HG03442 (cell line): ENCODE results near the gene FAM174A.

ENCODE experiments used
- ATAC-seq: cut with Tn5 transposase; IDR thresholded peaks from one replicate; pipeline ENCODE4 v1.9.1; 2021; ENCODE audit warnings: mild to moderate bottlenecking, moderate library complexity; ENCODE audit not compliant: unreplicated experiment

Gene FAM174A

GRCh38 chr5:100535060-100536005 is at the start of gene FAM174A:
Gene FAM174A (plus strand): TSS chr5:100535374. CDS start chr5:100535531, 157 bp downstream.
- peak; percentile 98 for ATAC-seq

- no peak for ATAC-seq
Measured at GRCh38 chr5:100493996-100494395, 41.2 kb upstream of the FAM174A start.

- no peak for ATAC-seq
Measured at GRCh38 chr5:100496296-100496695, 38.9 kb upstream of the FAM174A start.

GRCh38 chr5:100502684-100503083 is 32.5 kb upstream of the FAM174A start:
- ATAC-seq, result no peak

- no peak for ATAC-seq
Measured at GRCh38 chr5:100505984-100506670, 29.0 kb upstream of the FAM174A start.

- peak; percentile 48 for ATAC-seq
Measured at GRCh38 chr5:100516285-100516684, 18.9 kb upstream of the FAM174A start.

- no peak for ATAC-seq
Measured at GRCh38 chr5:100517301-100517974, 17.7 kb upstream of the FAM174A start.

- no peak for ATAC-seq
Measured at GRCh38 chr5:100518377-100518776, 16.8 kb upstream of the FAM174A start.

- no peak for ATAC-seq
Measured at GRCh38 chr5:100519075-100519474, 16.1 kb upstream of the FAM174A start.

GRCh38 chr5:100520348-100520747 is 14.8 kb upstream of the FAM174A start:
- no peak for ATAC-seq

GRCh38 chr5:100537946-100538345 is 2.8 kb downstream of the FAM174A start:
- no peak for ATAC-seq

GRCh38 chr5:100539519-100539918 is 4.3 kb downstream of the FAM174A start:
- no peak for ATAC-seq

- no peak for ATAC-seq
Measured at GRCh38 chr5:100542086-100542485, 6.9 kb downstream of the FAM174A start.

- no peak for ATAC-seq
Measured at GRCh38 chr5:100546001-100546400, 10.8 kb downstream of the FAM174A start.

- ATAC-seq, result peak; percentile 95
Measured at GRCh38 chr5:100550531-100551051, 15.4 kb downstream of the FAM174A start.

GRCh38 chr5:100551183-100551582 is 16.0 kb downstream of the FAM174A start:
- ATAC-seq, result no peak

GRCh38 chr5:100553209-100553608 is 18.0 kb downstream of the FAM174A start:
- no peak for ATAC-seq

- ATAC-seq, result no peak
Measured at GRCh38 chr5:100560860-100561259, 25.7 kb downstream of the FAM174A start.

GRCh38 chr5:100562821-100563220 is 27.6 kb downstream of the FAM174A start:
- ATAC-seq, result no peak

GRCh38 chr5:100566382-100567141 is 31.4 kb downstream of the FAM174A start:
- ATAC-seq, result no peak
